ENCODE results near the gene ARID5B.

ARID5B gene

DNA sequence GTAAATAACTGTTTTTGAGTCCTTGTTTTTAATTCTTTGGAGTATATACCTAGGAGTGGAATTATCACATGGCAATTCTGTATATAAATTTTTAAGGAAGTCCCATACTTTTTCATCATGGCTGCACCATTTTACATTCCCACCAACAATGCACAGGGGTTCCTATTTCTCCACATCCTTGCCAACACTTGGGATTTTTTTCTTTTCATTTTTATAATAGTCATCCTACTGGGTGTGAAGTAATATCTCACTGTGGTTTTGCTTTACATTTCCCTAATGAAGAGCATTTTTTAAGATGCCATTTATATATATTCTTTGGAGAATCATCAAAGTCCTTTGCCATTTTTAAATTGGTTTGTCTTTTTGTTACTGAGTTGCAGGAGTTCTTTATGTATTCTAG is 89.7 kb downstream of the ARID5B start:
- DNase-seq (ENCODE audit: low read depth): no peak

DNA sequence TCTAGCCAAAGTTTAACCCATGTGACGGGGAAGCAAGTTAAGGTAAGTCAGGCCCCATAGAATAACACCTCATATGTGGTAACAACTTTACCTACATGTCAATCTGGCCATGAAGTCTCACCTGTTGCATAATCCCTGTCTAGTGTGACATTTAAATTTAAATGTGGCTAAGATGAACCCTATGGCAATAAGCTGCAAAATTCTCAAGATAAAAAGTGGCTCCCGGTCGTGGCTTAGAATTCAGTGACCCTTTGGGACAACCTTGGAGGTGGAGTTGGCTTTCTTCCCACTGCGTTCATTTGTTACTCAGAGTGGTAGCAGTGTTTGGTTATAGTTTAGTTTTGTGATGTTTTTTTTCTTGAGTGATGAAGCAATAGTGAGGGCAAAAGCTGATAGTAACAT is 90.6 kb downstream of the ARID5B start:
- DNase-seq (ENCODE audit: low read depth): no peak

DNA sequence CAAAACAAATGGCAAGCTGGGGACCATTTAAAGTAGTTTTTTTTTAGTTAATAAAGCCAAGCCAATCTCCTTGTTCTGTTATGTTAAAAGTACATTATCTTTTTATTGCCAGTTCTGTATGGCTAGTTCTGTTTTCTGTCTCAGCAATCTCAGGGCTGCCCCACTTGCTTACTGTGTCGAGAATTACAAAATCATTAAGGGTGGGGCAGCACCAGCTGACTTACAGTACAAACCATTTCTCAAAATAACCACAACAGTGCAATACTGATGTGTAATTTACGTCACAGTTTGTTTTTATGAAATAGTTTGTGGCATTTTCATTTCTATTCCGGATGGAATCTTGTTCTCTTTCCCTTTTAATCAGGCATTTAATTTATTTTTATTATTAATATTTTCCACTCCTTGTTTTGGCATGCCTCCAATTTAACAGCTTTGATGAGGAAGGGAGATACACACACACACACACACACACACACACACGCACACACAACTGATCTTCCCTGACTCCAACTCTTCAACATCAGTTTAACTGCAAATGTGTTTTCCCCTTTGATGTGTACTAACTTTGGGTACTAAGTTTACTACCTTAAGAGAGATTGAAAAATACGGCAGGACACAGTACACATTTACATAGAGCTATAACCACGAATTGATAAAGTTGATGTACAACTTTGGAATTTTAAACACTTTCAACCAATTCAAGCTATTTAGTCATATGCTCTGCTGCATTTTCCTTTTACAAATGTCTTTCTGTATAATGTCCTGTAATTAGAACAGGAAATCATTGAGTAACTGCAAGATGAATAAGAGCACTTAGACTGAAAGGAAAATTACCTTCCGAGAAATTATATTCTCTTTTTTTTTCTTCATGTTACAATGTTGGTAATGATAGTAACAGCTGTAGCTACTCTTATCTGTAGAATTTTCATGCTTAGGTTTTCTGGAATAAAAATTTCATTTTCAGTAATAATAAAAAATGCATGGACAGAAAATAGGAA is 91.5 kb downstream of the ARID5B start:
- peak; percentile 41 for DNase-seq (ENCODE audit: low read depth)

DNA sequence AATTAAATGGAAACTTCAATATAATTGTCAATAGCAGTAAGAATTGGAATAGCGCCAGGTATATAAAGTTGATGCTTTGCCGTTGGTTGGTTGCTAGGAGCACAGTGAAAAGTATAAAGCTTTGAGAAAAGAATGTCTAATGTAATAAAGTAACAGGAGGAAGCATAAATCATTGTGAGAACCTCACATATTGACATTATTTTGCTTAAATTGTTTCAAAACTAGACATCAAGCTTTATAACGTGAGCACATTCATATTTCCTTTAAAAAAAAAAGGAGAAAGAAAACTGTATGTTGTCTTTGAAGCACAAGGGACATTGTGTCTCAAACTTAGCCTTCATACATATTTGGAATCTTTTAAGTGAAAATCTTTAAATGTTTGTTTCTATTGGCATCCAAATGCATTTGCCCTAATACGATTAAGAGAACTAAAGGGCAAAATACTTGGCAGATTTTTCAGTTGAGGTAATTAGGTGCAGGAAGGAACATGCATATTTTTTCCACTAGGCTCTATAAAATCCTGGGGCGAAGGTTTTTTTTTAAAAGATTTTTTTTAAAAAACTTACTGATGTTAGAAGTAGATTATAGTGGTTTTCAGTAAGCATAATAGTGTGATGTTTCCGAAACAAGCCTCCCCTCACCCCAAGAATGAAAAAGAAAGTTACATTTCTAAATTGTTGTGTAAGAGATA is 92.4 kb downstream of the ARID5B start:
- no peak for DNase-seq (ENCODE audit: low read depth)

DNA sequence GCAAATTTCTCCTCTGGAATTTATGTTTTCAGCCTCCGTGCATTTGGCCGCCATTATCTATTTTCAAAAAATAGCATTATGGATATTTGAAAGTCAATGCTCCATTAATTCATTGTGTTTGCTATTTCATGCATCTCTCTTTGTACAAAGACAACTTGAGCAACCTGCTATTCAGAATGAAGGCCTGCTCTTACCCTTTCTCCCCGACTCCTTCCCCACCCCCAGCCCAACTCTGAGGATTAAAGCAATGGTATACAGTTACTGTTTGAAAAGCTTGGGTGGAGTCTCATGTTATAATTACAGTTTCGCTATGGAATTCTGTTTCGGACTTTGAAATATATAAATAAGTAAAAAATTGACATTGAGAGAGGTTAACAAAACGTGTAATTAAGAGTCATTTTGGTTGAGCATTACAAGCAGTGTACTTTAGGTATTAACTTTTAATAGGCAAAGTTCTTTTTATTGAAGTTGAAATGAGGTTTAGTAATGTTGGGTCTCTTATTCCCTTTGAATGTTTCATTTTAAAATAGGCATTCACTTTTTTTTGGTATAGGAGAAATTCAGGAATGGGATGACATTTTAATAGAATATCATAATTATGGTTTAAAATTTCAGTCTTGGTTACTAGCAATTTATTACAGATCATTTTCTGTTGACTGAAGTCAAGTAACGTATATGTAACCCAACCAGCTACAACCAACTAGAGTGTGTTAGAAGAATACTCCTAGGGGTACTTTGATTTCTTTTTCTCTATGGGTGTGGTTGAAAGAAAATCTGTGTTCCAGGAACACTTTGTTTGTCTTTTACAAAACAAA is 93.1 kb downstream of the ARID5B start:
- DNase-seq (ENCODE audit: low read depth): no peak

DNA sequence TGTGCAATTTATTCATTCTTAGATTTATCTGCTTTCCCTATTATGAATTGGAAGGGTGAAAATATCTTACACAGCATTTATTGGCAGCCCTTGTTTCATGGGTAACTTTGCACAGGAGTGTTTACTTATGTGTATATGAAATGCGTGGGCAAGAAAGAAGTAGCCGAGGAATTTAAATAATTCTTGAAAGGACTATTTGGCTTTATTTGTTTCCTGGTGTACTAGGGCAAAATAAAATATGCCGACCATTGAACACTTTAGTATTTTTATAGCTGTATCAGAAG is 93.7 kb downstream of the ARID5B start:
- no peak for DNase-seq (ENCODE audit: low read depth)

DNA sequence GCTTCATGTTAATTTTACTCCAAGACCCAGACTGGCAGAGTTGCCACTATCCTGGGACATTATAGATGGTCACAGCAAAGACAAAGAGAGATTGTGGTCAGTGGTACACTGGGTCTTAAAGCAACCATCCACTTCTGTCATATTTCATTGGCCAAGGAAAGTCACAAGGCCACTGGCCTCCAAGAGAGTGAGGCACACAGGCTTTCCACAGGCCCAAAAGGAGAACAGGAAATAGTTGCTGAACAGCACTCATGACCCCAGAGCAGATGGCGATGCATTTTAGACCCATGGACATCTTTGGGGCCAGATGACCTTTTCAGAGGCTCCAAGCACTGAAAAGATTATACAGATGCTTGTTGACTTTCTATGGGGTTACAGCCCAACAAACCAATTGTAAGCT is 97.4 kb downstream of the ARID5B start:
- DNase-seq (ENCODE audit: low read depth): no peak

DNA sequence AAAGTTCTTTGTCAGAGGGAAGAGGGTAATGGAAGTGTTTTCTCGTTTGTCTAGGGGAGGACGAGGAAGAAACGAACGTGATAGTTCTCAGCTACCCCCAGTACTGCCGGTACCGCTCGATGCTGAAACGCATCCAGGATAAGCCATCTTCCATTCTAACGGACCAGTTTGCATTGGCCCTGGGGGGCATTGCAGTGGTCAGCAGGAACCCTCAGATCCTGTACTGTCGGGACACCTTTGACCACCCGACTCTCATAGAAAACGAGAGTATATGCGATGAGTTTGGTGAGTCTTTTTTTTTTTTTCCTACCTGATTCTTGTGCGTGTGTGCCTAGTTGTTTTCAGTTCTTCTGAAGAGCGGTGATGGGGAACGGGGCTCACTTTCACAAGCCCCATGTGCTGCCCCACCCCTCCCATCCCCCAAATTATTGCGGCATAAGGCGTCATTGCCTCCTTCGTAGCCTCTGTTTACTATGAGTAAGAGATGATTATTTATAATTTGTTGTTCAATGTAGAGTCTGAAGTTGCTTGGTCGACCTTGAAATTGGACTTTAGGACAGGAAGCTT is 98.6 kb downstream of the ARID5B start:
- DNase-seq (ENCODE audit: low read depth): no peak

DNA sequence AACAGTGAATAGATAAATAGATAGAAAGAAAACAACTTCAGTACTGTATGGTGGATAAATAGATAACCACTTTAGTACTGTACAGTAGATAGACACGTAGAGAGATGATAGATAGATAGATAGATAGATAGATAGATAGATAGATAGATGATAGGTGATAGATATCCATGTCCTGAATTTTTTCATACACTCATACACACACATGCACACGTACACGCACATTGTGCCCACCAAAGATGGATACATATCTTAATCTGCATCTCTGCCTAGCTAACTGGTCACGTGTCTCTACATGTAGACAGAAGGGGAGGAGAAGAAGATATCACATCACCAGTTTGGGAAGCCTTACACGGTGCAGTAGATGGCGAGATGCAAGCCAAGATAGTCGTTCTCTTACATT is 99.2 kb downstream of the ARID5B start:
- DNase-seq (ENCODE audit: low read depth): no peak

DNA sequence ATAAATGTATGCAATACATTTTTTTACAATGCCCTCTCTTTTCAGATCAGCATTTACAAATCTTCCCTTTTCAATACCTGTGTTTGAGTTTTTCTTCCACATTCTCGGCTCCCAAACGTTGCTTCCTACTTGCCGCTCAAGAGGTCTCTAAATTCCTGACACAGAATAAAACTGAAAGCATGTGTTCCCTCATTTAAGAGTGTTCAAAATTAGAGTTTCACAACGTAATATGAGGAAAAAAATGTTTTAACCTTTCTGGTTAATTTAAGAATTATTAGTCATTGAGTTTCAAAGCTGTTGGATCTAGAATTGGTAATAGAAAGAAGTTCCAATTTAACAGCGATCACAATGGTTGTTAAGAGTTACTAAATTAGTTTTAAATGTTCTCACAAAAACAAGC is 100.4 kb downstream of the ARID5B start:
- DNase-seq (ENCODE audit: low read depth): no peak

DNA sequence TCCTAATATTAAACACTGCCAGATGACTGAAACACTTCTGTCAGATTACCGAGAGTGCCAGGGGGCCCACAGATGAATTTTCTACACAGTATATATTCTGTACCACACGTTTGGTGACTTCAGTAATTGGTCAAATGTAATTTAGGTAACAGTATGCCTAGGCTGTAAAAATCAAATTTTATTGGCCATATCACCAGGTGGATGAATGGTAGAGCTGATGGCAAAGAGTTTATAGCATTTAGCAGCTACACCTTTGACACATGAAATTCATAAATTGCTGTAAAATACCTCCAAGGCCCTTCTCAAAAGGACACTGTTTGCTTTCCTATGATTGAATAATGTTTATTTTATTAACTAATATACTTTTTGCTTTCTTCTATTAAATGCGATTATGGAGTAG is 101.3 kb downstream of the ARID5B start:
- no peak for DNase-seq (ENCODE audit: low read depth)

DNA sequence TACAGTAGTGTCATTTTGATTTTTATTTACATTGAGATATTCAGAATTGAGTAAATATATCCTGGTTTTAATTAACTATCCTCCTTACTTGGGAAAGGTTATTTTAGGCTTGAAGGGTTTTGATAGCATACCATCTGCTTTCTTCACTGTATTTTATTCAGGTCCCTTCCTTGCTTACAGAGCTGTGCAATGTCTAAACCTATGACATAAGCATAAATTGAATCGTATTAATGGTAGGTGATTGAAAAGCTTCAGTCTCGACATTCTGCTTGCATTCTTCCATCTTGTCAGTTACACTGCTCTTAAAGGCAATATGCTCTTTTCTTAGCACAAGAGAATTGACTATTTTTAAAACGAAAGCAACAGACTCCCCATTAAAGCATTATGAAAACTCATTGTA is 102.5 kb downstream of the ARID5B start:
- DNase-seq (ENCODE audit: low read depth): no peak

DNA sequence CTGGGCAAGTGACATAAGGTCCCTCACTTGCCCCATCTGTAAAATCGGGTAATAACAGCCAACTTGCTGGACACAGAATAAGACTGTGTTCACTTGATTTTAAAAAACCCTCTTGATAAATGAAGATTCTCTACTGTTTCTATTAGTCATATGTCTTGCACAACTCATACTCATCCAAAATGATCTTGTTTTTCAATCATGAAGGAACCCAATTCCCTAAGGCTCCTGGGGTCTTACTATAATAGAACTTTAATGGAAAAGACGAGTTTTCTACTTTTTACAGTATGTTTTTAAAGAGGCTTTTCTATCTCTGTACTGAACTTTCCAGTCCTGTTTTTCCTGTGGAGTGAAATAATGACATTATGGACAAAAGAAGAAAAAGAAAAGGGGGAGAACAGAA is 103.8 kb downstream of the ARID5B start:
- DNase-seq (ENCODE audit: low read depth): no peak

DNA sequence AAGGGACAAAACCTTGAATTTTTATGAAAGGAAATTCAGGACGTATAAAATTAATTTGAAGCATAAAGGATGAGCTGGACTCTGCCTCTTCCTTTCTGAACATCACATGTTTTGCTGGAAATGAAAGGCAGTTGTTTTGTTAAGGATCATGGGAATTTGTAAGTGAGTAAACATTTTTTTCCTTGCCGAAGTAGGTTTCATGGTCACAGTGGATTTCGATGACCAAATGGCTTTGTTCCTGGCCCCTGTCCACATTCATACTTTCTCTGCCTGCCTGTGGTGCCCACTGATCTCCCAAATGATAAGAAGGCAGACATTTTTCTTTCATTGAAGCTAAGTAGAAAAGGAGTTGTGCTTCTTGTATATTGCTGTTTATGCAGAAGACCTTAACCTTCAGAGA is 104.2 kb downstream of the ARID5B start:
- DNase-seq (ENCODE audit: low read depth): no peak

DNA sequence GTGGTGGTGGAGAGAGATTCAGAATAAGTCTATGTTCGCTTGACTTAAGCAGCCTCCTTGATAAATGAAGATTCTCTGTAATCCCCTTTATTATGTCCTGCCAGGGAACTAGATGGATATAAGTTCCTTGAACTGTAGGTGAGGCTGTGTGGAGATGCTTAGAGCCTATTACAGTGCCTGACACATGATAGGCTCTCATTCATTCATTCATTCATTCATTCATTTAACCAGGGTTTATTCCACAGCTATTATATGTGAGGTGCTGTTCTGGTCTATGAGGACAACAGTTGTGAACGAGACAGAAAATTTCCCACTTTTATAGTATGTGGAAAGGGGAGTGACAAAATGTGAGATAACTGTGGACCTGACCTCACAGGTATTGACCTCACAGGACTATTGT is 105.6 kb downstream of the ARID5B start:
- DNase-seq (ENCODE audit: low read depth): no peak

DNA sequence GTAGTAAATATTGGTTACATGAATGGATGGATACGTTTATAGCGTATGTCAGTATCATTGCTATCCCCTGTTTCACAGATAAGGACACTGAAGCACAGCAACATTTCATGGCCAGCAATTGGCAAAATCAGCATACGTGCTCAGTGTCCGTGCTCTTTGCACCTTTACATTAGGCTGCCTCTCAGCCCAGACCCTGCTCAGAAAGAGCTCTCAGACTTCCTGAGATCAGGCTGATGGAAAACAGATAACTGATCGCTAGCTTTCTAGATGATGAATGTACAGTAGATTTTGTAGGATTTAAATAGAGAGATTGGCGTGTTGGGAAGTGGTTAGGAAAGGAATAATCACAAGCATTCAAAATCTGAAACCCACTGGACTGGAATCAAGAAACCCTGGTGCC is 106.7 kb downstream of the ARID5B start:
- no peak for DNase-seq (ENCODE audit: low read depth)

DNA sequence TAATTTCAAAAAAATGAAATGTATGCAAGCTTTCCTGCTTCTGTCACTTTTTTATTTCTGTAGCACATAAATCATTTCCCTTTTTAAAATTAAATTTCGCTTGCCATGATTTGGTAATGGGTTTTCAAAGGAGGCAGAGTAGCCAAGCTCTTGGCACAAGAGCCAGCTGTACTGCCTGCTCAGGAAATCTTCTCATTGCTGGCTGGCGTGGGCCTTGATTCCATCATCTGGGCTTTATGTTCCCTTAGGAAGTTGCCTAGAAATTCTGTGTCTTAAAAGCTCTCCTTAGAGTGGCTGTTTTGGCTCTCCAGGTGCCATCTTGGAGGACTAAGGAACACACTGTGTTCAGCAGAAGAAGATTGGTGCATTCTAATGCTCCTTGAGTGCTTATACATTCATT is 107.4 kb downstream of the ARID5B start:
- no peak for DNase-seq (ENCODE audit: low read depth)

DNA sequence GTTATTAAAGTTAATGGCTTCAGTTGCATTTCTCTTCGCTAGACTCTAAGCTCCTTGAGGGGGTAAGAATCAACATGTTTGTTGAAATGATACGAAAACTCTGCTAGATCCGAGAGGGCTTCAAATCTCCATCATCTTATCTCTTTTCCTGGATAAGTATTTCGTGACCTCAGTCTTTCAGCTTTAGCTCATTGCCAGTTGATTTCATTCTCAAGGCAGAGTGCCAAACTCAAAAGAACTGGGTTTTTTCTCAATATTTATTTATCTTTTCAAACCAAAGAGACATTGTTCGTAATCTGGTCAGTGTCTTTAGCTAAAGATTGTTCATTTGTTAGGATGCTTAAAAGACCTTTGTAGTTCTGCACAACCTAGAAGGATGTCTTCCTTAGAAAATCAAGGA is 108.9 kb downstream of the ARID5B start:
- DNase-seq (ENCODE audit: low read depth): no peak

DNA sequence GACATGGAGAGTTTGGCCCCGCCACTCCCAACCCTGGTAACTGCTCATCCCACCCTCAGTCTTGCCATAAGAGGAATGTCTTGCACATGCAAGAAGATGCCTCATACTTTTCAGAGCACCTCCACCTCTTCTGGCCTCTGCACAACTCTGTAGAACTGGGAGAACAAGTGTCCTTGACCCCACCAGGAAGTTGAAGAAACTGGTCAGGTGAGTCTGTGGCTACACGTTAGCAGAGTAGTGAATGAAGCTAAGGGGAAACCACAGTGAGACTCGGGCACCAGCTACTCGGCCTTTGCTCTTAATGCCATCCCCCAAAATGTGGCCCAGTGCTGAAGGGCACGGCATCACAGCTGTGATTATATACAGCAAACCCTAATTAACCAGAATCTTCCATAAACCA is 110.1 kb downstream of the ARID5B start:
- DNase-seq (ENCODE audit: low read depth): no peak

DNA sequence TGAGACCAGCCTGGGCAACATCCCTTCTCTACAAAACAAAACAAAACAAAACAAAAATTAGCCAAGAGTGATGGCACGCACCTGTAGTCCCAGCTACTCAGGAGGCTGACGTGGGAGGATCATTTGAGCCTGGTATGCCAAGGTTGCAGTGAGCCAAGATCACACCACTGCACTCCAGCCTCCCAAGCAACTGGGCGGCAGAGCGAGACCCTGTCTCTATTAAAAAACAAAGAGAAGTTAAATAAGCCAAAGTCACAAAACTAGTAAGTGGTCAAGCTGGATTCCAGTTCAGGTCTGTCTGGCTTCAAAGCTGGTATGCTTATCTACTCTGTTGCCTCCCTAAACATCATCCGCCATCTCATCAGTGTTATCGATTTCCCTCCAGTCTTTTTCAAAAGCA is 110.8 kb downstream of the ARID5B start:
- no peak for DNase-seq (ENCODE audit: low read depth)

DNA sequence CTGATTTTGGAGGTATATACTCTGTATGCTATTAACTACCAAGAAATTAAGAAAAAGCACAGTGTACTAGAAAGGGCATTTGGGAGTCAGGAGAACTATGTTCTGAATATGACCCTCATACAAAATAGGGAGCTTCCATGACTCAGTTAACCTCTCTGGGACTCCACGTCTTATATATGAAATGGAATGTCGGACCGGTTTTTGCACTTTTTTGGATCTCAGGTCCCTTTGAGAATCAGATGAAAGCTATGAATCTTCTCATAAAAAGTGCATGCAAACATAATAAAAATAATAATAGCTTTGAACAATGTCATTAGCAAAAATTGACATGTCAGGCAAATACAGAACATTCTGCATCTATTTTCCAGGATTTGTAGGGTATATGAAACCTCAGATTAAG is 113.0 kb downstream of the ARID5B start:
- DNase-seq (ENCODE audit: low read depth): no peak

DNA sequence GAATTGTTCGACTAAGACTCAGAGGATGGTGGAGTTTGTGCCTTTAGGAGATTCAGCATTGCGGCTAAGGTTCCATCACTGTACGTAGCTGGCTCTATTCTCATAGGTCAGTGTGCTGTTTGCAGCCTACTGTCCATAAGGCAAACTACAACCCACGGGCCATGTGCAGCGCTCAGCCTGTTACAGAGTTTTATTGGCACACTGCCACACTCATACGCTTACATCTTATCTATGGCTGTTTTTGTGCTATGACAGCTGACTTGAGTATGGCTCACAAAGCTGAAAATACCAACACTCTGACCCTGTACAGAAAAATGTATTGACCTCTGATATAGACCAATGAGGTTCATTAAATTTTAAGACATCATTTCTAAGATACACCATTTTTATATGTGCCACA is 114.5 kb downstream of the ARID5B start:
- DNase-seq (ENCODE audit: low read depth): no peak

All from activated T-helper 9 cell treated with anti-CD3 and anti-CD28 coated beads, Interleukin-2, amount 50 U/mL, for 16 hours (primary cell).